ENCODE results near the gene NTM. TPM values are rescaled to one million over a fixed set of nuclear protein-coding genes. Genes with fewer than 3 reads are reported as not detected.

The NTM gene
- total RNA-seq, 2 donors from 2014 or later: 1.7 to 3.6 TPM

GRCh38 chr11:131413217-131413616 is 42.8 kb downstream of the NTM start:
- no peak for DNase-seq
- peaks cover 2% of the 10 kb centered on the region for H3K4me1 Mint-ChIP-seq
- WGBS, 2 experiments (ENCODE audit: insufficient coverage in 1 of 2, insufficient read length in 1 of 2): 89 to 92% methylated on average over 3 to 7 of the region's 7 CpGs
- no peak for TF ChIP-seq CTCF (conservative IDR thresholded peaks at IDR 0.05)
- H3K9me3 Mint-ChIP-seq: no peaks in the 10 kb centered on the region
- no peaks in the 10 kb centered on the region for H3K36me3 Mint-ChIP-seq (ENCODE audit: low read depth)
- Histone ChIP-seq H3K4me1 (ENCODE audit: control insufficient read depth, insufficient read depth, low read length) (no peaks in the 10 kb centered on the region), H3K27ac (ENCODE audit: low read depth, low read length) (no peak overlapping the region), H3K36me3 (ENCODE audit: control insufficient read depth, insufficient read depth, low read length) (no peaks in the 10 kb centered on the region), H3K9me3 (ENCODE audit: control insufficient read depth, low read length) (no peaks in the 10 kb centered on the region), H3K9ac (ENCODE audit: extremely low read depth, low read length, poor library complexity, severe bottlenecking) (no peak overlapping the region), H3K27me3 (ENCODE audit: control insufficient read depth, insufficient read depth, low read length, poor library complexity, severe bottlenecking) (no peaks in the 10 kb centered on the region), H3K4me3 (ENCODE audit: low read length) (no peak overlapping the region)
- no peaks in the 10 kb centered on the region for H3K27me3 Mint-ChIP-seq (ENCODE audit: insufficient read depth)
- no peak overlapping the region for H3K4me3 Mint-ChIP-seq
- H3K27ac Mint-ChIP-seq: no peak overlapping the region

- Histone ChIP-seq H3K9me3 (ENCODE audit: control insufficient read depth, low read length) (no peaks in the 10 kb centered on the region), H3K9ac (ENCODE audit: extremely low read depth, low read length, poor library complexity, severe bottlenecking) (no peak overlapping the region), H3K27me3 (ENCODE audit: control insufficient read depth, insufficient read depth, low read length, poor library complexity, severe bottlenecking) (no peaks in the 10 kb centered on the region), H3K4me3 (ENCODE audit: low read length) (no peak overlapping the region), H3K27ac (ENCODE audit: low read depth, low read length) (no peak overlapping the region), H3K4me1 (ENCODE audit: control insufficient read depth, insufficient read depth, low read length) (no peaks in the 10 kb centered on the region), H3K36me3 (ENCODE audit: control insufficient read depth, insufficient read depth, low read length) (no peaks in the 10 kb centered on the region)
- Mint-ChIP-seq H3K9me3 (no peaks in the 10 kb centered on the region), H3K4me1 (peaks cover 6% of the 10 kb centered on the region), H3K27ac (no peak overlapping the region), H3K4me3 (no peak overlapping the region), H3K27me3 (ENCODE audit: insufficient read depth) (no peaks in the 10 kb centered on the region), H3K36me3 (ENCODE audit: low read depth) (no peaks in the 10 kb centered on the region)
- no peak for TF ChIP-seq CTCF (conservative IDR thresholded peaks at IDR 0.05)
- no peak for DNase-seq
- WGBS, 2 experiments (ENCODE audit: insufficient coverage in 1 of 2, insufficient read length in 1 of 2): 76 to 79% methylated on average over 5 to 6 of the region's 6 CpGs
Observed at GRCh38 chr11:131418189-131418588, 47.8 kb downstream of the NTM start.

- Histone ChIP-seq H3K27me3 (ENCODE audit: control insufficient read depth, insufficient read depth, low read length, poor library complexity, severe bottlenecking) (no peaks in the 10 kb centered on the region), H3K4me1 (ENCODE audit: control insufficient read depth, insufficient read depth, low read length) (no peaks in the 10 kb centered on the region), H3K36me3 (ENCODE audit: control insufficient read depth, insufficient read depth, low read length) (no peaks in the 10 kb centered on the region), H3K4me3 (ENCODE audit: low read length) (no peak overlapping the region), H3K27ac (ENCODE audit: low read depth, low read length) (no peak overlapping the region), H3K9me3 (ENCODE audit: control insufficient read depth, low read length) (no peaks in the 10 kb centered on the region), H3K9ac (ENCODE audit: extremely low read depth, low read length, poor library complexity, severe bottlenecking) (no peak overlapping the region)
- WGBS, 2 experiments (ENCODE audit: insufficient coverage in 1 of 2, insufficient read length in 1 of 2): 94 to 100% methylated on average over 7 to 10 of the region's 10 CpGs
- Mint-ChIP-seq H3K36me3 (ENCODE audit: low read depth) (no peaks in the 10 kb centered on the region), H3K4me1 (peaks cover 6% of the 10 kb centered on the region), H3K27me3 (ENCODE audit: insufficient read depth) (no peaks in the 10 kb centered on the region), H3K27ac (no peak overlapping the region), H3K9me3 (no peaks in the 10 kb centered on the region), H3K4me3 (no peak overlapping the region)
- no peak for DNase-seq
- TF ChIP-seq CTCF (conservative IDR thresholded peaks at IDR 0.05): no peak
Observed at GRCh38 chr11:131421066-131421855, 50.8 kb downstream of the NTM start.
